GM23338 (cell line): ENCODE measurements around the gene COBL. TPM values are rescaled to one million over a fixed set of nuclear protein-coding genes. Genes with fewer than 3 reads are reported as not detected.

ENCODE experiments used
- ATAC-seq: fragments of 200-7000 bp; cut with Tn5 transposase; 3 replicates; pipeline ENCODE4 v1.9.1; 2020
- DNase-seq: peaks from one replicate; pipeline ENCODE4 v3.0.0-alpha.2; 2015; ENCODE audit warnings: low spot score
- H2AFZ ChIP-seq: fragments of 200-600 bp; sonication (generic); 2 replicates; pipeline ENCODE4 v1.8.0; 2016; ENCODE audit warnings: antibody characterized with exemption, mild to moderate bottlenecking, moderate library complexity
- H3F3A ChIP-seq: fragments of 200-600 bp; sonication (generic); replicated peaks from 2 replicates; pipeline ENCODE4 v1.8.0; 2017; ENCODE audit warnings: antibody characterized with exemption, mixed run types, low read depth
- H3K27ac ChIP-seq: fragments of 200-600 bp; sonication (generic); 2 replicates; pipeline ENCODE4 v1.6.1; 2016; ENCODE audit warnings: low read depth
- H3K27me3 ChIP-seq: fragments of 200-600 bp; sonication (generic); 2 replicates; pipeline ENCODE4 v1.8.0; 2016; ENCODE audit warnings: mild to moderate bottlenecking, mixed run types, moderate library complexity; ENCODE audit not compliant: insufficient read depth
- H3K36me3 ChIP-seq: fragments of 200-600 bp; sonication (generic); 2 replicates; pipeline ENCODE4 v1.8.0; 2016; ENCODE audit warnings: mild to moderate bottlenecking; ENCODE audit not compliant: insufficient read depth
- H3K4me1 ChIP-seq: fragments of 200-600 bp; sonication (generic); 2 replicates; pipeline ENCODE4 v1.8.0; 2016; ENCODE audit warnings: mild to moderate bottlenecking, moderate library complexity; ENCODE audit not compliant: insufficient read depth
- H3K4me2 ChIP-seq: fragments of 200-600 bp; sonication (generic); 2 replicates; pipeline ENCODE4 v1.7.1; 2017; ENCODE audit warnings: mixed run types
- H3K4me3 ChIP-seq: fragments of 200-600 bp; sonication (generic); 2 replicates; pipeline ENCODE4 v1.6.1; 2016; ENCODE audit warnings: mixed run types
- H3K79me2 ChIP-seq: fragments of 200-600 bp; sonication (generic); replicated peaks from 2 replicates; pipeline ENCODE4 v1.8.0; 2017; ENCODE audit warnings: mild to moderate bottlenecking; ENCODE audit not compliant: insufficient read depth
- H3K9me2 ChIP-seq: fragments of 200-600 bp; sonication (generic); 2 replicates; pipeline ENCODE4 v1.8.0; 2017; ENCODE audit not compliant: insufficient read depth
- H4K20me1 ChIP-seq: fragments of 200-600 bp; sonication (generic); replicated peaks from 2 replicates; pipeline ENCODE4 v1.8.0; 2017; ENCODE audit warnings: mild to moderate bottlenecking; ENCODE audit not compliant: insufficient read depth
- H3K27ac Mint-ChIP-seq: 2 replicates; pipeline ENCODE4 v1.8.0; 2020; ENCODE audit warnings: inconsistent platforms, mild to moderate bottlenecking, moderate library complexity, mixed read lengths
- H3K27me3 Mint-ChIP-seq: 3 replicates; pipeline ENCODE4 v1.8.0; 2022; ENCODE audit warnings: low read depth, mild to moderate bottlenecking, moderate library complexity, mixed read lengths, inconsistent platforms; ENCODE audit not compliant: insufficient read depth, poor library complexity
- H3K36me3 Mint-ChIP-seq: 3 replicates; pipeline ENCODE4 v1.8.0; 2021; ENCODE audit warnings: low read depth, mild to moderate bottlenecking, inconsistent platforms, moderate library complexity, mixed read lengths
- H3K4me1 Mint-ChIP-seq: 3 replicates; pipeline ENCODE4 v1.8.0; 2020; ENCODE audit warnings: mild to moderate bottlenecking, inconsistent platforms, mixed read lengths
- H3K4me3 Mint-ChIP-seq: 3 replicates; pipeline ENCODE4 v1.8.0; 2021; ENCODE audit warnings: moderate library complexity, mild to moderate bottlenecking, inconsistent platforms, mixed read lengths
- H3K9me3 Mint-ChIP-seq: 3 replicates; pipeline ENCODE4 v1.8.0; 2020; ENCODE audit warnings: moderate library complexity, mild to moderate bottlenecking, inconsistent platforms, mixed read lengths
- CREB1 ChIP-seq: fragments of 250-450 bp; sonication (Bioruptor Pico); IDR thresholded peaks from 2 replicates; pipeline ENCODE4 v1.5.0; 2020; ENCODE audit warnings: low read depth, mild to moderate bottlenecking, moderate library complexity
- EZH2 ChIP-seq: fragments of 200-600 bp; sonication (generic); IDR thresholded peaks from one replicate; pipeline ENCODE4 v1.8.0; 2017; ENCODE audit warnings: antibody characterized with exemption, mild to moderate bottlenecking, low read depth; ENCODE audit not compliant: unreplicated experiment
- EZH2phosphoT487 ChIP-seq: fragments of 200-600 bp; sonication (generic); IDR thresholded peaks from one replicate; pipeline ENCODE4 v1.8.1; 2018; ENCODE audit warnings: antibody characterized with exemption; ENCODE audit not compliant: unreplicated experiment
- JUNB ChIP-seq: IDR thresholded peaks from one replicate; pipeline ENCODE4 v1.6.1; 2016; ENCODE audit warnings: antibody characterized with exemption; ENCODE audit not compliant: unreplicated experiment
- NANOG ChIP-seq: IDR thresholded peaks from 2 replicates; pipeline ENCODE4 v1.6.1; 2016; ENCODE audit warnings: antibody characterized with exemption, borderline replicate concordance
- POLR2AphosphoS5 ChIP-seq: IDR thresholded peaks from 2 replicates; pipeline ENCODE4 v1.6.1; 2016; ENCODE audit warnings: antibody characterized with exemption, low read depth
- STAT1 ChIP-seq: IDR thresholded peaks from one replicate; pipeline ENCODE4 v1.6.1; 2016; ENCODE audit warnings: antibody characterized with exemption; ENCODE audit not compliant: unreplicated experiment
- ZNF114 ChIP-seq: fragments of 250-450 bp; sonication (Bioruptor Pico); IDR thresholded peaks from 2 replicates; pipeline ENCODE4 v1.5.0; 2020; ENCODE audit warnings: mild to moderate bottlenecking, moderate library complexity
- ZNF331 ChIP-seq: fragments of 250-450 bp; sonication (Bioruptor Pico); IDR thresholded peaks from 2 replicates; pipeline ENCODE4 v1.5.0; 2020; ENCODE audit warnings: low read depth, mild to moderate bottlenecking, moderate library complexity
- polyA plus RNA-seq: library from polyadenylated mRNA; unstranded; fragments of >200 nt; fragmentation: Nextera tagmentation; extraction: Ambion mirVana; gene quantifications from 2 replicates; pipeline ENCODE4 v1.2.1, GENCODE V29; 2016
- total RNA-seq: library from RNA; depleted of rRNA; stranded (reverse); fragments of >200 nt; shearing (Covaris generic); gene quantifications from 2 replicates; pipeline ENCODE4 v1.2.3, GENCODE V29; 2014
- TF ChIP-seq, protein P1 (sequence below): fragments of 250-450 bp; sonication (Bioruptor Pico); IDR thresholded peaks from 2 replicates; pipeline ENCODE4 v1.5.0; 2020; ENCODE audit warnings: mild to moderate bottlenecking, moderate library complexity
- TF ChIP-seq, protein P2 (sequence below): IDR thresholded peaks from one replicate; pipeline ENCODE4 v1.6.1; 2018; ENCODE audit warnings: antibody characterized with exemption; ENCODE audit not compliant: unreplicated experiment
- TF ChIP-seq, protein P3 (sequence below), 2 experiments: fragments of 200-600 bp in 1 of 2; sonication (generic) in 1 of 2; conservative IDR thresholded peaks; 2 replicates each; pipeline versions ENCODE4 v1.5.1 to v1.6.1; 2016 to 2017; ENCODE audit warnings: antibody characterized with exemption in 2 of 2, low read depth in 2 of 2, mild to moderate bottlenecking in 2 of 2, moderate library complexity in 1 of 2
- TF ChIP-seq, protein P4 (sequence below): IDR thresholded peaks from 2 replicates; pipeline ENCODE4 v1.6.1; 2016; ENCODE audit warnings: antibody characterized with exemption

The COBL gene
- total and polyA plus RNA-seq, 2 experiments from 2014 or later, result 18.3 to 51.9 TPM

DNA sequence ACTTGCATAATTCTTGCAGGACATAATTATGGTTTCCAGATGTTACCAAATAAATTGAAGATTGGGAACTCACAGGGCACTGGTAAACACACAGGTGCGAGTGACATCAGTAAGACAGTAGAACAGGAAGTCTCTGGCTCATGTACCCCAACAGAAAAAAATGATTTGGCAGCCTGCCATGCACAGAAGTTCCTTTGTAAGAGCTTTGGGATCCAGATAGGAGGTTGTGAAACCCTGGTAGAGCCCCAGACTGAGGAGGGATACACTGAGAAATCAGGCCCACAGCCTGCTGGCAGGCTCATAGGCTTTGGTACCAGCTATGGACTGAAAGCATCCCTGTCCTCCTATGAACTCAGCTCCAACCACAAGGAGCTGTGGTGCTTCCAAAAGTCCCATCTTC lies 118.0 kb downstream of the COBL start:
- Mint-ChIP-seq H3K4me1 (no peaks in the 10 kb centered on the region), H3K27ac (no peak overlapping the region), H3K27me3 (no peaks in the 10 kb centered on the region), H3K4me3 (no peak overlapping the region), H3K36me3 (peaks cover 4% of the 10 kb centered on the region; the same call in 2 of the 3 replicates), H3K9me3 (peaks cover 10% of the 10 kb centered on the region; the same call in 1 of the 3 replicates)
- no peaks in the 10 kb centered on the region for H3K27me3 ChIP-seq
- H3K79me2 ChIP-seq, result peaks cover 20% of the 10 kb centered on the region
- no peaks in the 10 kb centered on the region for H3K36me3 ChIP-seq
- H4K20me1 ChIP-seq, result no peaks in the 10 kb centered on the region
- H3F3A ChIP-seq, result no peaks in the 10 kb centered on the region
- TF ChIP-seq EZH2, result no peak
- TF ChIP-seq, protein P1, sequence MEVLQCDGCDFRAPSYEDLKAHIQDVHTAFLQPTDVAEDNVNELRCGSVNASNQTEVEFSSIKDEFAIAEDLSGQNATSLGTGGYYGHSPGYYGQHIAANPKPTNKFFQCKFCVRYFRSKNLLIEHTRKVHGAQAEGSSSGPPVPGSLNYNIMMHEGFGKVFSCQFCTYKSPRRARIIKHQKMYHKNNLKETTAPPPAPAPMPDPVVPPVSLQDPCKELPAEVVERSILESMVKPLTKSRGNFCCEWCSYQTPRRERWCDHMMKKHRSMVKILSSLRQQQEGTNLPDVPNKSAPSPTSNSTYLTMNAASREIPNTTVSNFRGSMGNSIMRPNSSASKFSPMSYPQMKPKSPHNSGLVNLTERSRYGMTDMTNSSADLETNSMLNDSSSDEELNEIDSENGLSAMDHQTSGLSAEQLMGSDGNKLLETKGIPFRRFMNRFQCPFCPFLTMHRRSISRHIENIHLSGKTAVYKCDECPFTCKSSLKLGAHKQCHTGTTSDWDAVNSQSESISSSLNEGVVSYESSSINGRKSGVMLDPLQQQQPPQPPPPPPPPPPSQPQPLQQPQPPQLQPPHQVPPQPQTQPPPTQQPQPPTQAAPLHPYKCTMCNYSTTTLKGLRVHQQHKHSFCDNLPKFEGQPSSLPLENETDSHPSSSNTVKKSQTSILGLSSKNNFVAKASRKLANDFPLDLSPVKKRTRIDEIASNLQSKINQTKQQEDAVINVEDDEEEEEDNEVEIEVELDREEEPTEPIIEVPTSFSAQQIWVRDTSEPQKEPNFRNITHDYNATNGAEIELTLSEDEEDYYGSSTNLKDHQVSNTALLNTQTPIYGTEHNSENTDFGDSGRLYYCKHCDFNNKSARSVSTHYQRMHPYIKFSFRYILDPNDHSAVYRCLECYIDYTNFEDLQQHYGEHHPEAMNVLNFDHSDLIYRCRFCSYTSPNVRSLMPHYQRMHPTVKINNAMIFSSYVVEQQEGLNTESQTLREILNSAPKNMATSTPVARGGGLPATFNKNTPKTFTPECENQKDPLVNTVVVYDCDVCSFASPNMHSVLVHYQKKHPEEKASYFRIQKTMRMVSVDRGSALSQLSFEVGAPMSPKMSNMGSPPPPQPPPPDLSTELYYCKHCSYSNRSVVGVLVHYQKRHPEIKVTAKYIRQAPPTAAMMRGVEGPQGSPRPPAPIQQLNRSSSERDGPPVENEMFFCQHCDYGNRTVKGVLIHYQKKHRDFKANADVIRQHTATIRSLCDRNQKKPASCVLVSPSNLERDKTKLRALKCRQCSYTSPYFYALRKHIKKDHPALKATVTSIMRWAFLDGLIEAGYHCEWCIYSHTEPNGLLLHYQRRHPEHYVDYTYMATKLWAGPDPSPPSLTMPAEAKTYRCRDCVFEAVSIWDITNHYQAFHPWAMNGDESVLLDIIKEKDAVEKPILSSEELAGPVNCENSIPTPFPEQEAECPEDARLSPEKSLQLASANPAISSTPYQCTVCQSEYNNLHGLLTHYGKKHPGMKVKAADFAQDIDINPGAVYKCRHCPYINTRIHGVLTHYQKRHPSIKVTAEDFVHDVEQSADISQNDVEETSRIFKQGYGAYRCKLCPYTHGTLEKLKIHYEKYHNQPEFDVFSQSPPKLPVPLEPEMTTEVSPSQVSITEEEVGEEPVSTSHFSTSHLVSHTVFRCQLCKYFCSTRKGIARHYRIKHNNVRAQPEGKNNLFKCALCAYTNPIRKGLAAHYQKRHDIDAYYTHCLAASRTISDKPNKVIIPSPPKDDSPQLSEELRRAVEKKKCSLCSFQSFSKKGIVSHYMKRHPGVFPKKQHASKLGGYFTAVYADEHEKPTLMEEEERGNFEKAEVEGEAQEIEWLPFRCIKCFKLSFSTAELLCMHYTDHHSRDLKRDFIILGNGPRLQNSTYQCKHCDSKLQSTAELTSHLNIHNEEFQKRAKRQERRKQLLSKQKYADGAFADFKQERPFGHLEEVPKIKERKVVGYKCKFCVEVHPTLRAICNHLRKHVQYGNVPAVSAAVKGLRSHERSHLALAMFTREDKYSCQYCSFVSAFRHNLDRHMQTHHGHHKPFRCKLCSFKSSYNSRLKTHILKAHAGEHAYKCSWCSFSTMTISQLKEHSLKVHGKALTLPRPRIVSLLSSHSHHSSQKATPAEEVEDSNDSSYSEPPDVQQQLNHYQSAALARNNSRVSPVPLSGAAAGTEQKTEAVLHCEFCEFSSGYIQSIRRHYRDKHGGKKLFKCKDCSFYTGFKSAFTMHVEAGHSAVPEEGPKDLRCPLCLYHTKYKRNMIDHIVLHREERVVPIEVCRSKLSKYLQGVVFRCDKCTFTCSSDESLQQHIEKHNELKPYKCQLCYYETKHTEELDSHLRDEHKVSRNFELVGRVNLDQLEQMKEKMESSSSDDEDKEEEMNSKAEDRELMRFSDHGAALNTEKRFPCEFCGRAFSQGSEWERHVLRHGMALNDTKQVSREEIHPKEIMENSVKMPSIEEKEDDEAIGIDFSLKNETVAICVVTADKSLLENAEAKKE (CRISPR knock-in tag), result no peak
- TF ChIP-seq ZNF331 (CRISPR knock-in tag), result no peak
- TF ChIP-seq NANOG, result no peak
- TF ChIP-seq, protein P2, sequence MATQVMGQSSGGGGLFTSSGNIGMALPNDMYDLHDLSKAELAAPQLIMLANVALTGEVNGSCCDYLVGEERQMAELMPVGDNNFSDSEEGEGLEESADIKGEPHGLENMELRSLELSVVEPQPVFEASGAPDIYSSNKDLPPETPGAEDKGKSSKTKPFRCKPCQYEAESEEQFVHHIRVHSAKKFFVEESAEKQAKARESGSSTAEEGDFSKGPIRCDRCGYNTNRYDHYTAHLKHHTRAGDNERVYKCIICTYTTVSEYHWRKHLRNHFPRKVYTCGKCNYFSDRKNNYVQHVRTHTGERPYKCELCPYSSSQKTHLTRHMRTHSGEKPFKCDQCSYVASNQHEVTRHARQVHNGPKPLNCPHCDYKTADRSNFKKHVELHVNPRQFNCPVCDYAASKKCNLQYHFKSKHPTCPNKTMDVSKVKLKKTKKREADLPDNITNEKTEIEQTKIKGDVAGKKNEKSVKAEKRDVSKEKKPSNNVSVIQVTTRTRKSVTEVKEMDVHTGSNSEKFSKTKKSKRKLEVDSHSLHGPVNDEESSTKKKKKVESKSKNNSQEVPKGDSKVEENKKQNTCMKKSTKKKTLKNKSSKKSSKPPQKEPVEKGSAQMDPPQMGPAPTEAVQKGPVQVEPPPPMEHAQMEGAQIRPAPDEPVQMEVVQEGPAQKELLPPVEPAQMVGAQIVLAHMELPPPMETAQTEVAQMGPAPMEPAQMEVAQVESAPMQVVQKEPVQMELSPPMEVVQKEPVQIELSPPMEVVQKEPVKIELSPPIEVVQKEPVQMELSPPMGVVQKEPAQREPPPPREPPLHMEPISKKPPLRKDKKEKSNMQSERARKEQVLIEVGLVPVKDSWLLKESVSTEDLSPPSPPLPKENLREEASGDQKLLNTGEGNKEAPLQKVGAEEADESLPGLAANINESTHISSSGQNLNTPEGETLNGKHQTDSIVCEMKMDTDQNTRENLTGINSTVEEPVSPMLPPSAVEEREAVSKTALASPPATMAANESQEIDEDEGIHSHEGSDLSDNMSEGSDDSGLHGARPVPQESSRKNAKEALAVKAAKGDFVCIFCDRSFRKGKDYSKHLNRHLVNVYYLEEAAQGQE, result no peak
- TF ChIP-seq, protein P3, sequence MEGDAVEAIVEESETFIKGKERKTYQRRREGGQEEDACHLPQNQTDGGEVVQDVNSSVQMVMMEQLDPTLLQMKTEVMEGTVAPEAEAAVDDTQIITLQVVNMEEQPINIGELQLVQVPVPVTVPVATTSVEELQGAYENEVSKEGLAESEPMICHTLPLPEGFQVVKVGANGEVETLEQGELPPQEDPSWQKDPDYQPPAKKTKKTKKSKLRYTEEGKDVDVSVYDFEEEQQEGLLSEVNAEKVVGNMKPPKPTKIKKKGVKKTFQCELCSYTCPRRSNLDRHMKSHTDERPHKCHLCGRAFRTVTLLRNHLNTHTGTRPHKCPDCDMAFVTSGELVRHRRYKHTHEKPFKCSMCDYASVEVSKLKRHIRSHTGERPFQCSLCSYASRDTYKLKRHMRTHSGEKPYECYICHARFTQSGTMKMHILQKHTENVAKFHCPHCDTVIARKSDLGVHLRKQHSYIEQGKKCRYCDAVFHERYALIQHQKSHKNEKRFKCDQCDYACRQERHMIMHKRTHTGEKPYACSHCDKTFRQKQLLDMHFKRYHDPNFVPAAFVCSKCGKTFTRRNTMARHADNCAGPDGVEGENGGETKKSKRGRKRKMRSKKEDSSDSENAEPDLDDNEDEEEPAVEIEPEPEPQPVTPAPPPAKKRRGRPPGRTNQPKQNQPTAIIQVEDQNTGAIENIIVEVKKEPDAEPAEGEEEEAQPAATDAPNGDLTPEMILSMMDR (conservative IDR thresholded peaks at IDR 0.05; ENCODE audit: low read depth in 2 of 2), result no peak
- no peak for TF ChIP-seq CREB1 (CRISPR knock-in tag)
- no peak for TF ChIP-seq STAT1
- TF ChIP-seq EZH2phosphoT487, result no peak
- TF ChIP-seq POLR2AphosphoS5, result no peak
- TF ChIP-seq, protein P4, sequence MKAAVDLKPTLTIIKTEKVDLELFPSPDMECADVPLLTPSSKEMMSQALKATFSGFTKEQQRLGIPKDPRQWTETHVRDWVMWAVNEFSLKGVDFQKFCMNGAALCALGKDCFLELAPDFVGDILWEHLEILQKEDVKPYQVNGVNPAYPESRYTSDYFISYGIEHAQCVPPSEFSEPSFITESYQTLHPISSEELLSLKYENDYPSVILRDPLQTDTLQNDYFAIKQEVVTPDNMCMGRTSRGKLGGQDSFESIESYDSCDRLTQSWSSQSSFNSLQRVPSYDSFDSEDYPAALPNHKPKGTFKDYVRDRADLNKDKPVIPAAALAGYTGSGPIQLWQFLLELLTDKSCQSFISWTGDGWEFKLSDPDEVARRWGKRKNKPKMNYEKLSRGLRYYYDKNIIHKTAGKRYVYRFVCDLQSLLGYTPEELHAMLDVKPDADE, result no peak
- no peak for TF ChIP-seq ZNF114 (CRISPR knock-in tag)
- TF ChIP-seq JUNB, result no peak
- DNase-seq (no peak), ATAC-seq (no peak)
- no peak overlapping the region for H3K27ac ChIP-seq
- no peaks in the 10 kb centered on the region for H3K9me2 ChIP-seq
- no peak overlapping the region for H3K4me2 ChIP-seq
- no peak overlapping the region for H2AFZ ChIP-seq
- H3K4me3 ChIP-seq, result no peak overlapping the region
- H3K4me1 ChIP-seq, result no peaks in the 10 kb centered on the region
